Stimulated activated CD4-positive, alpha-beta T cell treated with anti-CD3 and anti-CD28 coated beads, Interleukin-1b, Interleukin-23, amount 100 ng/mL, for 1 hour (primary cell): Measurements from ENCODE around the gene OR9Q1.
"Not testable (repeated sequence)": the region's sequence is repeated elsewhere in the genome, so short reads cannot be mapped to it uniquely, and the experiment has no call there.

Source experiments
- DNase-seq, 2 donors: peaks; one replicate each; pipeline ENCODE4 v3.0.0-alpha.2; 2020; ENCODE audit warnings: low read depth in 2 of 2

OR9Q1 gene

DNA sequence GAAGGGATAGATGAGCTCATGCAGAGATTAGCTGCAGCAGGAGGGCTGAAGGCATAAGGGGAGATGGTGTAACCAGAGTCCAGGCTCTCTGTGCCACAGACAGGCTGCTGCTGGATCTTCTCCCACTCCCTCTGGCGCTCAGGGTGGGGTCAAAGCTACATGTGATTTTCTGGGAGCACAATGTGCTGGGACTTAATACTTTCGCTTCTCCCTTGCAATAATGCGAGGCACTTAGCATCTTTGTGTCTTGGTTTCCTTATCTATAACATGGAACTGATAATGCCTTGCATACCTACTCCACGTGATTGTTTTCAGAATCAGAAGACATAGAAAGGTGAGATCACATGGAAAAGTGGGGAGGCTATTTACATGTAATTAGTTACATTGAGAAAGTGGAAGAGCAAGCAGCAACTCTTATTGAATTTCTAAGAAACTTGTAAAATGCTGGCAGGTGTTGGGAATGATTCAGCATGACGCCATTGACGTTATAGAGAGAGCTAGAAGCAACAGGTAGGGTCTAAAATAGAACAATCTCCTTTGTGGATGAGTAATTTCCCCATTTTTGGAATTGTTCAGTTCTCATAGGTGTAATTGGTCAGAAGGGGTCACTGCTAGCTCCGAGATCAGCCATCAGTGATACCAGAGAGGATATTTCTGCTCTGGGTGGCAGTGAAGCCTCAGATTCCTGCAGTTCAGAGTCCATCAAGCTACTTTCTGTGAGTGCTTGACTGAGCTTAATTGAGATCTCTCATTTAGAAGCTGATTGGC is 109.8 kb downstream of the OR9Q1 start:
- no peak for DNase-seq

DNA sequence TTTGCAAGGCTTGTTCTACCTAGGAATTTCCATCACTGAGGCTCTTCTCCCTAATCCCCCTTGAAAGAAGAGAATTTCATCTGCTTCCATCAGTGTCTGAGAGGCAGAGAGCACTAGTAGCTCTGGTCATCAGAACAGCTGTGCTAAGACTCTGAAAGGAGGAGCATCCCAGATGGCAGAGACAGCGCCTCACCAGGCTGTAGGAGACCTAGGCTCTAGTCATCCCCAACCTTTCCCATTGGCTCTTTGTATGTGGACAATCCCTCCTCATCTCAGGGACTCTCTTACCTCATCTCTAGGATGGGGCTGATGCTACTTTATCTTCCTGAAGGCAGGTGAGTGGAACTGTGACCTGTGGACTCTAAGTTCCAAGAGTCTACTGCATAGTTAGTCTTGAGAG is 110.5 kb downstream of the OR9Q1 start:
- no peak for DNase-seq

DNA sequence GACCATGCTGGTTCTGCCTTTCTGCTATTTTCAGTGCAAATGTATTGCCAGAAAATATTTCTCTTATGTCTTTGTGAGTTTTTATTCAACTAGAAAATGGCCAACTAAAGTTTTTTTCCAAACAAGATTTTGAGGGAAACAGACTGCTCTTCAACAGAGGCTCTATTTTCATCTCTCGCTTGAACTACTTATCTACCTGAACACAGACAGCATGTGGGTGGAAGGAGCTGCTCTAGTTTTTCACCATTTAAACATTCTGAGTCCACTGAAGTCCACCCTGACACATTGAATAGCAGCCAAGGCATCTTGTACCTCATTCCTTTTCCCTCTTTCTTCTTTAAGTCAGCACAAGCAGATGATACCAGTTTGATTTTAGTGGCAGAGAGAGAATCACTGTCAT is 111.5 kb downstream of the OR9Q1 start:
- no peak for DNase-seq

GRCh38 chr11:58142761-58143160 is 119.1 kb downstream of the OR9Q1 start:
- no peak for DNase-seq

- no peak for DNase-seq
Measured at GRCh38 chr11:58152781-58153180, 129.1 kb downstream of the OR9Q1 start.

GRCh38 chr11:58164389-58164788 is 140.7 kb downstream of the OR9Q1 start:
- no peak for DNase-seq

DNA sequence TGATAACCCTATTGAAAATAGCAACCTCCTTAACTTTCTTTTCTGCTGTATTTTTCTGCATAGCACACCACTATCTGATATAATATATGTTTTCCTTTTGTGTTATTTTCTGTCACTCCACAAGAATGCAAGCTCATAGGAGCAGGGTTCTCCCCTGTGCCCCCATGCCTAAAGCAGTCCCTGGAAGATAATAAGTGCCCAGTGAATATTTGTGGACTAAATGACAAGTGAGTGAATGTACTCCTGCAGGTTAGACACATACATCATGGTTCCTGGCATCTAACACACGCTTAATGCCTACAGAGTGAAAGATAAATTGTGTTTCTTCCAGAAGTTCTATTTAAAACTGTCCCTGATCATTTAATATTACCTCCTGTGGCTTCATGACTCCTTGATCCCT is 141.3 kb downstream of the OR9Q1 start:
- no peak for DNase-seq

DNA sequence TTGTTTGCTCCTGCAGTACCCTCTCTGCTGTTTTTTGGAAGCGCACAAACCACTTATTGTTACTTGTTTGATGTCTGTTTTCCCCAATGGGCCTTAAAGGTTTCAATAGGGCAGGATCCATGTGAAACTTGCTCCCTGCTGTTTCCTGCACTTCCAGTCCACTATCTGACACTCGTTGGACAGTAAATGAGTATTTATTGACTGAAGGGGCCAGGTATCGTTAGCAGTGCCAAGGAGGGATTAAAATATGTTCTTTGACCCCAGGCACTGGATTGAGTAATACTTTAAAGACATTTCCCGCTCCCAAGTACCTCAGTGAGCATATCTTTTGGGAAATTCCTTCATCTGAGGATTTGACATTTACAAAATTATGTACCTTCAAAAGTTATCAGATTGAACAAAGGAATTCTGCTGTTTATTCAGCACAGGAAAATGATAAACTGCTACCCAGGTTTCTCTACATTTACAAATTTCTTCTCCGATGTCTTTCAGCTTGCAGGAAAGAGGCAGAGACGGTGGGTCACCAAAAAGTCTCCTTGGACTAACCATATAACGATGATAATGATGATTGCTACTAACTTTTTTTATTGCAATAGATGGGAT is 141.9 kb downstream of the OR9Q1 start:
- DNase-seq: no peak

GRCh38 chr11:58177409-58178054 is 153.9 kb downstream of the OR9Q1 start:
- no peak for DNase-seq

DNA sequence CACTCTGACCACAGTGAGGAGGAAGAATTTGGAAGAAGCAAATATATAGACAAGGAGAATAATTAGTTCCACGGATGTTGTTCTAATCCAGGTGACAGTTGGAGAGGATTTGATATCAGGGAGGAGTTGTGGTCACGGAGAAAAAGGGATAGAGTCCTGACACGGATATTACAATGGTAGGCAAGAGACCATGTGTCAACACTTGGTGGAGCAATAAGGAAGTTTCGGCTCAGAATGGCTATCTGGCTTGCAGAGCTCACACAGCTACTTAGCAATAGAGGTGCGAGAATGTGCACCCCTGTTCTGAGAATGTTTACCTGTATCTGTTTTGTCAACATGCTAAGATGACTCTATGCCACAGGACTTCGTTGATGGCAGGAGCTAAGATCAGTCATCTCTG is 154.8 kb downstream of the OR9Q1 start:
- DNase-seq: no peak

DNA sequence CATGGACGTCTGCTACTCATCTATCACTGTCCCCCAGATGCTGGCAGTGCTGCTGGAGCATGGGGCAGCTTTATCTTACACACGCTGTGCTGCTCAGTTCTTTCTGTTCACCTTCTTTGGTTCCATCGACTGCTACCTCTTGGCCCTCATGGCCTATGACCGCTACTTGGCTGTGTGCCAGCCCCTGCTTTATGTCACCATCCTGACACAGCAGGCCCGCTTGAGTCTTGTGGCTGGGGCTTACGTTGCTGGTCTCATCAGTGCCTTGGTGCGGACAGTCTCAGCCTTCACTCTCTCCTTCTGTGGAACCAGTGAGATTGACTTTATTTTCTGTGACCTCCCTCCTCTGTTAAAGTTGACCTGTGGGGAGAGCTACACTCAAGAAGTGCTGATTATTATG is 156.0 kb downstream of the OR9Q1 start:
- no peak for DNase-seq

GRCh38 chr11:58186938-58187337 is 163.3 kb downstream of the OR9Q1 start:
- DNase-seq: no peak

GRCh38 chr11:58188770-58189169 is 165.1 kb downstream of the OR9Q1 start, which contains the start of gene OR9Q2:
Gene OR9Q2, plus strand, starts transcription at chr11:58189070. Its CDS starts 1,421 bp downstream, at chr11:58190491.
- no peak for DNase-seq

- no peak for DNase-seq
Measured at GRCh38 chr11:58192229-58192628, 168.5 kb downstream of the OR9Q1 start.

GRCh38 chr11:58193391-58193790 is 169.7 kb downstream of the OR9Q1 start:
- no peak for DNase-seq

GRCh38 chr11:58195939-58196338 is 172.3 kb downstream of the OR9Q1 start:
- DNase-seq: no peak

GRCh38 chr11:58199271-58199670 is 175.6 kb downstream of the OR9Q1 start:
- DNase-seq: no peak

DNA sequence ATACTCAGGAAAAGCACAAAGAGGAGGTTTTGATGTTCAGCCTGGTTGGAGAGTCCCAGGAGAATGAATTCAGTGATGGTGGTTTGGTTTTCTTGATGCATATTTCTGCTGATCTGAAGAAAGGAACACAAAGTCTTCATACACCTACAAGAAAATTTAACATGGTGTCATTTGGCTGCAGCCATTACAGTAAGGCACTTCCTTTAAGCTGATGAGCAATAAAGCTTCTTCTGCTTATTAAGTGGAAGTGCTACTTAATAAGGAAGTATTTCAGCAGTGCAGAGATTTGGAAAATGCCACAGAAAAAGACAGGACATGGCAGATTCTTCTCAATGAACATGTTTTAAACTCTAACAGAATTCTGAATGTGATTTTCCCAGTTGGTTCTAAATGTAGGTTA is 180.4 kb downstream of the OR9Q1 start, which contains the start of gene OR1S2:
Gene OR1S2 (minus strand): TSS at position 101 of the 400 bp plus-strand sequence. CDS start 0 bp downstream, at position 101.
- no peak for DNase-seq

- DNase-seq: not testable (repeated sequence)
Measured at GRCh38 chr11:58212420-58212819, 188.7 kb downstream of the OR9Q1 start, which contains the start of gene OR1S1. Gene OR1S1, plus strand, starts transcription at chr11:58212720.

- no peak for DNase-seq
Measured at GRCh38 chr11:58216476-58216875, 192.8 kb downstream of the OR9Q1 start.

DNA sequence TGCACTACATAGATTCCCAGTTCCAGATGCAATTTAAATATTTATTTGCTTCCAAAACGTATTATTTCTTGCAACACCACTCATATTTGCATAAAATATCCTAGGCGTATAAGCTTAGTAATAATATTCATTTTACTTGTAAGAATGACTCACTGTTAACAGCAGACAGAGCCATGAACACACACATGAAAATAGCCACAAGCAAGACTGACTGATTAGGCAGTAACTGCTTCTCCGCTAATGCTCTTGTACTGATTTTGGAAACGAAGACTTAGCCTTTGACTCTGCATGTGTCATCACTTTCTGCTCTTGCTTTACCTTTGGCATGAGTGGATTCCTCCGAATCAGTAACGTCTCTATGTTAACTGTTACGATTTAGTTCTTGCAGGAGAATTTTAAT is 199.0 kb downstream of the OR9Q1 start:
- DNase-seq: no peak

GRCh38 chr11:58227956-58228615 is 204.4 kb downstream of the OR9Q1 start:
- DNase-seq: no peak
